ENCODE measurements around the gene ETV6.

Gene ETV6

GRCh38 chr12:11645391-11645790 is 4.1 kb upstream of the ETV6 start:
- DNase-seq (ENCODE audit: low spot score): no peak

- peak; percentile 85 for DNase-seq (ENCODE audit: low spot score)
Measured at GRCh38 chr12:11648514-11649412, 711 bp upstream of the ETV6 start.

GRCh38 chr12:11650286-11651281 is 1.1 kb downstream of the ETV6 start:
- peak; percentile 45 for DNase-seq (ENCODE audit: low spot score)

GRCh38 chr12:11651381-11651780 is 1.9 kb downstream of the ETV6 start:
- DNase-seq (ENCODE audit: low spot score): no peak

GRCh38 chr12:11651785-11652184 is 2.3 kb downstream of the ETV6 start:
- peak; percentile 31 for DNase-seq (ENCODE audit: low spot score)

GRCh38 chr12:11652351-11653040 is 3.0 kb downstream of the ETV6 start:
- peak; percentile 40 for DNase-seq (ENCODE audit: low spot score)

GRCh38 chr12:11653215-11653753 is 3.8 kb downstream of the ETV6 start:
- DNase-seq (ENCODE audit: low spot score): no peak

GRCh38 chr12:11654338-11654737 is 4.9 kb downstream of the ETV6 start:
- DNase-seq (ENCODE audit: low spot score): no peak

- DNase-seq (ENCODE audit: low spot score): no peak
Measured at GRCh38 chr12:11654802-11655201, 5.3 kb downstream of the ETV6 start.

GRCh38 chr12:11655842-11656241 is 6.4 kb downstream of the ETV6 start:
- DNase-seq (ENCODE audit: low spot score): no peak

- no peak for DNase-seq (ENCODE audit: low spot score)
Measured at GRCh38 chr12:11656550-11656949, 7.1 kb downstream of the ETV6 start.

- no peak for DNase-seq (ENCODE audit: low spot score)
Measured at GRCh38 chr12:11657511-11657910, 8.0 kb downstream of the ETV6 start.

GRCh38 chr12:11658791-11659190 is 9.3 kb downstream of the ETV6 start:
- DNase-seq (ENCODE audit: low spot score): no peak

GRCh38 chr12:11660624-11661023 is 11.2 kb downstream of the ETV6 start:
- no peak for DNase-seq (ENCODE audit: low spot score)

- no peak for DNase-seq (ENCODE audit: low spot score)
Measured at GRCh38 chr12:11661491-11662089, 12.1 kb downstream of the ETV6 start.

- DNase-seq (ENCODE audit: low spot score): no peak
Measured at GRCh38 chr12:11662369-11662768, 12.9 kb downstream of the ETV6 start.

- DNase-seq (ENCODE audit: low spot score): no peak
Measured at GRCh38 chr12:11663130-11663529, 13.7 kb downstream of the ETV6 start.

GRCh38 chr12:11664101-11664500 is 14.6 kb downstream of the ETV6 start:
- DNase-seq (ENCODE audit: low spot score): no peak

- no peak for DNase-seq (ENCODE audit: low spot score)
Measured at GRCh38 chr12:11666131-11667050, 16.9 kb downstream of the ETV6 start.

GRCh38 chr12:11667171-11667570 is 17.7 kb downstream of the ETV6 start:
- no peak for DNase-seq (ENCODE audit: low spot score)
